Trophoblast cell (in vitro differentiated cells and primary cell): ENCODE data around the gene ERLIN1.

ENCODE experiments used
- DNase-seq, 2 donors: peaks; one replicate each; pipeline ENCODE4 v3.0.0-alpha.2; 2016
- H2AFZ ChIP-seq: 2 replicates; pipeline ENCODE4 v1.6.1; 2013; ENCODE audit warnings: low read length, moderate library complexity, mild to moderate bottlenecking; ENCODE audit not compliant: insufficient read depth, poor library complexity
- H2AK5ac ChIP-seq: 2 replicates; pipeline ENCODE4 v1.6.1; 2013; ENCODE audit warnings: mild to moderate bottlenecking, low read length
- H2BK120ac ChIP-seq: 2 replicates; pipeline ENCODE4 v1.6.1; 2013; ENCODE audit warnings: low read length, mild to moderate bottlenecking, moderate library complexity; ENCODE audit not compliant: insufficient read depth, poor library complexity
- H2BK12ac ChIP-seq: 2 replicates; pipeline ENCODE4 v1.6.1; 2013; ENCODE audit warnings: mild to moderate bottlenecking, low read length, moderate library complexity
- H2BK5ac ChIP-seq: 2 replicates; pipeline ENCODE4 v1.6.1; 2013; ENCODE audit warnings: low read length, low read depth, moderate library complexity, mild to moderate bottlenecking; ENCODE audit not compliant: poor library complexity
- H3K14ac ChIP-seq: 2 replicates; pipeline ENCODE4 v1.6.1; 2013; ENCODE audit warnings: mild to moderate bottlenecking, low read length
- H3K18ac ChIP-seq: 2 replicates; pipeline ENCODE4 v1.6.1; 2013; ENCODE audit warnings: mild to moderate bottlenecking, low read length
- H3K23ac ChIP-seq: 2 replicates; pipeline ENCODE4 v1.6.1; 2013; ENCODE audit warnings: low read length
- H3K27ac ChIP-seq: 2 replicates; pipeline ENCODE4 v1.5.1; 2013; ENCODE audit warnings: low read depth, mild to moderate bottlenecking, inconsistent platforms, low read length, moderate library complexity
- H3K27me3 ChIP-seq: 2 replicates; pipeline ENCODE4 v1.6.1; 2013; ENCODE audit warnings: inconsistent platforms, mild to moderate bottlenecking, low read length, moderate library complexity; ENCODE audit not compliant: insufficient read depth
- H3K36me3 ChIP-seq, 2 experiments: 1 replicate in 1 of 2; 2 replicates in 1 of 2; pipeline ENCODE4 v1.6.1; 2013; ENCODE audit warnings: low read length in 2 of 2, mild to moderate bottlenecking in 2 of 2, moderate library complexity in 1 of 2; ENCODE audit not compliant: insufficient read depth in 2 of 2, control insufficient read depth in 1 of 2
- H3K4ac ChIP-seq: 2 replicates; pipeline ENCODE4 v1.6.1; 2013; ENCODE audit warnings: low read depth, mild to moderate bottlenecking, low read length, moderate library complexity
- H3K4me1 ChIP-seq, 2 experiments: 1 replicate in 1 of 2; 2 replicates in 1 of 2; pipeline ENCODE4 v1.6.1; 2013; ENCODE audit warnings: low read length in 2 of 2, mild to moderate bottlenecking in 2 of 2, moderate library complexity in 1 of 2; ENCODE audit not compliant: insufficient read depth in 2 of 2, control insufficient read depth in 1 of 2
- H3K4me2 ChIP-seq: 2 replicates; pipeline ENCODE4 v1.6.1; 2013; ENCODE audit warnings: inconsistent platforms, mild to moderate bottlenecking, low read length, moderate library complexity
- H3K4me3 ChIP-seq: 2 replicates; pipeline ENCODE4 v1.5.1; 2013; ENCODE audit warnings: mild to moderate bottlenecking, low read depth, low read length, inconsistent platforms
- H3K79me1 ChIP-seq: one replicate; pipeline ENCODE4 v1.6.1; 2013; ENCODE audit warnings: low read length
- H3K79me2 ChIP-seq: 2 replicates; pipeline ENCODE4 v1.6.1; 2013; ENCODE audit warnings: low read length, mild to moderate bottlenecking; ENCODE audit not compliant: control insufficient read depth, insufficient read depth, poor library complexity
- H3K9ac ChIP-seq: 2 replicates; pipeline ENCODE4 v1.6.1; 2013; ENCODE audit warnings: mild to moderate bottlenecking, low read length
- H3K9me3 ChIP-seq: 2 replicates; pipeline ENCODE4 v1.6.1; 2013; ENCODE audit warnings: low read depth, mild to moderate bottlenecking, control low read depth, inconsistent platforms, low read length; ENCODE audit not compliant: insufficient read depth
- H4K12ac ChIP-seq: 2 replicates; pipeline ENCODE4 v1.6.1; 2013; ENCODE audit warnings: low read depth, mild to moderate bottlenecking, low read length, moderate library complexity
- H4K8ac ChIP-seq: 2 replicates; pipeline ENCODE4 v1.6.1; 2013; ENCODE audit warnings: low read depth, mild to moderate bottlenecking, low read length, moderate library complexity
- H4K91ac ChIP-seq: one replicate; pipeline ENCODE4 v1.6.1; 2013; ENCODE audit warnings: low read depth, mild to moderate bottlenecking, low read length, moderate library complexity
- WGBS: extraction: QIAGEN DNeasy Blood & Tissue Kit; methylation state at CpG from one replicate; pipeline ENCODE4 v1.1.7; 2013; ENCODE audit warnings: missing lambda C conversion rate; ENCODE audit not compliant: insufficient read length, insufficient coverage; ENCODE audit errors: extremely low coverage; 5-methylcytosine and 5-hydroxymethylcytosine counted together

The ERLIN1 gene

GRCh38 chr10:100114460-100114859 lies 71.4 kb downstream of the ERLIN1 start:
- Histone ChIP-seq H3K36me3 (no peaks in the 10 kb centered on the region), H3K4me1 (no peaks in the 10 kb centered on the region), H3K23ac (no peak overlapping the region), H3K18ac (no peak overlapping the region), H2AK5ac (no peak overlapping the region), H4K91ac (no peak overlapping the region), H2BK120ac (no peak overlapping the region), H2BK12ac (no peak overlapping the region), H3K14ac (no peak overlapping the region), H4K12ac (no peak overlapping the region), H2AFZ (no peak overlapping the region), H3K79me1 (no peaks in the 10 kb centered on the region), H2BK5ac (no peak overlapping the region), H3K27ac (no peak overlapping the region), H3K4me2 (no peak overlapping the region), H3K9me3 (no peaks in the 10 kb centered on the region), H3K4ac (no peak overlapping the region), H4K8ac (no peak overlapping the region), H3K9ac (no peak overlapping the region), H3K79me2 (no peaks in the 10 kb centered on the region), H3K27me3 (no peaks in the 10 kb centered on the region), H3K4me3 (no peak overlapping the region)
- 100% methylated on average over 1 of the region's 13 CpGs for WGBS
- peak; percentile 91 to 98 for DNase-seq

- Histone ChIP-seq H4K8ac (no peak overlapping the region), H3K79me1 (no peaks in the 10 kb centered on the region), H2AK5ac (no peak overlapping the region), H3K79me2 (no peaks in the 10 kb centered on the region), H3K18ac (no peak overlapping the region), H3K4ac (no peak overlapping the region), H3K4me1 (no peaks in the 10 kb centered on the region), H2BK120ac (no peak overlapping the region), H3K14ac (no peak overlapping the region), H2AFZ (no peak overlapping the region), H2BK12ac (no peak overlapping the region), H3K9ac (no peak overlapping the region), H3K9me3 (no peaks in the 10 kb centered on the region), H4K91ac (no peak overlapping the region), H4K12ac (no peak overlapping the region), H3K36me3 (no peaks in the 10 kb centered on the region), H3K23ac (no peak overlapping the region), H3K4me3 (no peak overlapping the region), H3K27me3 (no peaks in the 10 kb centered on the region), H3K4me2 (no peak overlapping the region), H3K27ac (no peak overlapping the region), H2BK5ac (no peak overlapping the region)
- DNase-seq: no peak
- WGBS: no CpG with 5 or more reads among the region's 3 CpGs
These were observed 76.2 kb downstream of the ERLIN1 start for GRCh38 chr10:100109670-100110069.

GRCh38 chr10:100106865-100107264 lies 79.0 kb downstream of the ERLIN1 start:
- H2AK5ac ChIP-seq: no peak overlapping the region
- H4K8ac ChIP-seq: no peak overlapping the region
- no peak overlapping the region for H4K12ac ChIP-seq
- no peak overlapping the region for H3K23ac ChIP-seq
- no peak overlapping the region for H3K14ac ChIP-seq
- H3K27me3 ChIP-seq: no peaks in the 10 kb centered on the region
- no peaks in the 10 kb centered on the region for H3K4me1 ChIP-seq
- no peaks in the 10 kb centered on the region for H3K36me3 ChIP-seq
- H3K9ac ChIP-seq: no peak overlapping the region
- no peak for DNase-seq
- H3K27ac ChIP-seq: no peak overlapping the region
- no peaks in the 10 kb centered on the region for H3K79me2 ChIP-seq
- no peaks in the 10 kb centered on the region for H3K9me3 ChIP-seq
- H2BK120ac ChIP-seq: no peak overlapping the region
- H3K18ac ChIP-seq: no peak overlapping the region
- H4K91ac ChIP-seq: no peak overlapping the region
- H3K4me2 ChIP-seq: no peak overlapping the region
- H2AFZ ChIP-seq: no peak overlapping the region
- H3K4me3 ChIP-seq: no peak overlapping the region
- WGBS: no CpG with 5 or more reads among the region's 11 CpGs
- no peak overlapping the region for H3K4ac ChIP-seq
- no peak overlapping the region for H2BK5ac ChIP-seq
- no peak overlapping the region for H2BK12ac ChIP-seq
- H3K79me1 ChIP-seq: no peaks in the 10 kb centered on the region

- no peak overlapping the region for H3K4me3 ChIP-seq
- WGBS: no CpG with 5 or more reads among the region's 5 CpGs
- H2BK120ac ChIP-seq: no peak overlapping the region
- no peak overlapping the region for H3K18ac ChIP-seq
- H3K36me3 ChIP-seq: no peaks in the 10 kb centered on the region
- no peak overlapping the region for H2AFZ ChIP-seq
- no peak overlapping the region for H2BK5ac ChIP-seq
- no peaks in the 10 kb centered on the region for H3K79me1 ChIP-seq
- H4K12ac ChIP-seq: no peak overlapping the region
- no peak overlapping the region for H4K8ac ChIP-seq
- H3K23ac ChIP-seq: no peak overlapping the region
- no peak overlapping the region for H2BK12ac ChIP-seq
- no peaks in the 10 kb centered on the region for H3K9me3 ChIP-seq
- H4K91ac ChIP-seq: no peak overlapping the region
- H3K4me2 ChIP-seq: no peak overlapping the region
- no peak overlapping the region for H3K14ac ChIP-seq
- H3K4me1 ChIP-seq: no peaks in the 10 kb centered on the region
- DNase-seq: no peak
- no peak overlapping the region for H3K9ac ChIP-seq
- no peaks in the 10 kb centered on the region for H3K27me3 ChIP-seq
- H2AK5ac ChIP-seq: no peak overlapping the region
- H3K4ac ChIP-seq: no peak overlapping the region
- no peak overlapping the region for H3K27ac ChIP-seq
- no peaks in the 10 kb centered on the region for H3K79me2 ChIP-seq
These were observed 81.5 kb downstream of the ERLIN1 start for GRCh38 chr10:100104300-100104699.
